ENCODE data around the gene GLIS1.
"Not testable (repeated sequence)": the region's sequence is repeated elsewhere in the genome, so short reads cannot be mapped to it uniquely, and the experiment has no call there.

The GLIS1 gene

GRCh38 chr1:53556657-53557227 is 182.2 kb downstream of the GLIS1 start:
- ChIA-PET POLR2A (no interaction called here), CTCF (no interaction called here)
- DNase-seq, result no peak
- no peak overlapping the region for H3K27ac ChIP-seq (ENCODE audit: insufficient read depth in 1 of 2, low read depth in 1 of 2, low read length in 2 of 2, poor library complexity in 1 of 2, severe bottlenecking in 2 of 2)
- no peaks in the 10 kb centered on the region for H3K9me3 ChIP-seq (ENCODE audit: control extremely low read depth in 1 of 5, control insufficient read depth in 4 of 5, insufficient read depth in 2 of 5, low read depth in 1 of 5, low read length in 4 of 5)
- H3K4me3 ChIP-seq (ENCODE audit: control insufficient read depth in 1 of 7, extremely low read depth in 1 of 7, insufficient read depth in 4 of 7, low read depth in 2 of 7, low read length in 6 of 7), result no peak overlapping the region
- 94% methylated on average over 3 of the region's 3 CpGs for WGBS (ENCODE audit: insufficient coverage)
- H3K4me1 ChIP-seq (ENCODE audit: control extremely low read depth in 1 of 4, control insufficient read depth in 4 of 4, insufficient read depth in 4 of 4, low read length in 3 of 4), result peaks cover 0 to 3% (median 0%) of the 10 kb centered on the region in 4 experiments
- H3K36me3 ChIP-seq (ENCODE audit: control insufficient read depth in 4 of 4, insufficient read depth in 4 of 4, low read length in 3 of 4), result no peaks in the 10 kb centered on the region
- H3K27me3 ChIP-seq (replicated peaks in 2 of 5; ENCODE audit: control insufficient read depth in 4 of 5, insufficient read depth in 5 of 5, low read length in 4 of 5), result no peaks in the 10 kb centered on the region

GRCh38 chr1:53555620-53556326 is 183.2 kb downstream of the GLIS1 start:
- no CpG with 5 or more reads among the region's 2 CpGs for WGBS (ENCODE audit: insufficient coverage)
- H3K4me3 ChIP-seq (ENCODE audit: control insufficient read depth in 1 of 7, extremely low read depth in 1 of 7, insufficient read depth in 4 of 7, low read depth in 2 of 7, low read length in 6 of 7); H3K36me3 ChIP-seq (ENCODE audit: control insufficient read depth in 4 of 4, insufficient read depth in 4 of 4, low read length in 3 of 4); H3K4me1 ChIP-seq (ENCODE audit: control extremely low read depth in 1 of 4, control insufficient read depth in 4 of 4, insufficient read depth in 4 of 4, low read length in 3 of 4); CTCF ChIA-PET; H3K27ac ChIP-seq (ENCODE audit: insufficient read depth in 1 of 2, low read depth in 1 of 2, low read length in 2 of 2, poor library complexity in 1 of 2, severe bottlenecking in 2 of 2); H3K27me3 ChIP-seq (replicated peaks in 2 of 5; ENCODE audit: control insufficient read depth in 4 of 5, insufficient read depth in 5 of 5, low read length in 4 of 5); POLR2A ChIA-PET; H3K9me3 ChIP-seq (ENCODE audit: control extremely low read depth in 1 of 5, control insufficient read depth in 4 of 5, insufficient read depth in 2 of 5, low read depth in 1 of 5, low read length in 4 of 5): not testable (repeated sequence)
- DNase-seq, result peak in 1 of 3 donors; percentile 31

- ChIA-PET POLR2A (no interaction called here), CTCF (no interaction called here)
- no peaks in the 10 kb centered on the region for H3K36me3 ChIP-seq (ENCODE audit: control insufficient read depth in 4 of 4, insufficient read depth in 4 of 4, low read length in 3 of 4)
- DNase-seq, result no peak
- WGBS (ENCODE audit: insufficient coverage), result 95% methylated on average over 7 of the region's 11 CpGs
- H3K9me3 ChIP-seq (ENCODE audit: control extremely low read depth in 1 of 5, control insufficient read depth in 4 of 5, insufficient read depth in 2 of 5, low read depth in 1 of 5, low read length in 4 of 5), result no peaks in the 10 kb centered on the region
- no peak overlapping the region for H3K27ac ChIP-seq (ENCODE audit: insufficient read depth in 1 of 2, low read depth in 1 of 2, low read length in 2 of 2, poor library complexity in 1 of 2, severe bottlenecking in 2 of 2)
- no peaks in the 10 kb centered on the region for H3K27me3 ChIP-seq (replicated peaks in 2 of 5; ENCODE audit: control insufficient read depth in 4 of 5, insufficient read depth in 5 of 5, low read length in 4 of 5)
- no peak overlapping the region for H3K4me3 ChIP-seq (ENCODE audit: control insufficient read depth in 1 of 7, extremely low read depth in 1 of 7, insufficient read depth in 4 of 7, low read depth in 2 of 7, low read length in 6 of 7)
- peaks cover 0 to 3% (median 0%) of the 10 kb centered on the region in 4 experiments for H3K4me1 ChIP-seq (ENCODE audit: control extremely low read depth in 1 of 4, control insufficient read depth in 4 of 4, insufficient read depth in 4 of 4, low read length in 3 of 4)
Observed at GRCh38 chr1:53554592-53555305, 184.2 kb downstream of the GLIS1 start.

GRCh38 chr1:53553734-53554509 is 185.0 kb downstream of the GLIS1 start:
- ChIA-PET CTCF (interaction anchor here (1.0 to 2.1 kb wide), 5 partner anchors 10 to 68 kb away, joined by 4 to 9 read pairs (median 8); no protein-coding TSS in a partner anchor), POLR2A (no interaction called here)
- Histone ChIP-seq H3K4me1 (ENCODE audit: control extremely low read depth in 1 of 4, control insufficient read depth in 4 of 4, insufficient read depth in 4 of 4, low read length in 3 of 4) (peaks cover 0 to 3% (median 0%) of the 10 kb centered on the region in 4 experiments), H3K9me3 (ENCODE audit: control extremely low read depth in 1 of 5, control insufficient read depth in 4 of 5, insufficient read depth in 2 of 5, low read depth in 1 of 5, low read length in 4 of 5) (no peaks in the 10 kb centered on the region), H3K27me3 (replicated peaks in 2 of 5; ENCODE audit: control insufficient read depth in 4 of 5, insufficient read depth in 5 of 5, low read length in 4 of 5) (no peaks in the 10 kb centered on the region), H3K27ac (ENCODE audit: insufficient read depth in 1 of 2, low read depth in 1 of 2, low read length in 2 of 2, poor library complexity in 1 of 2, severe bottlenecking in 2 of 2) (no peak overlapping the region), H3K4me3 (ENCODE audit: control insufficient read depth in 1 of 7, extremely low read depth in 1 of 7, insufficient read depth in 4 of 7, low read depth in 2 of 7, low read length in 6 of 7) (no peak overlapping the region), H3K36me3 (ENCODE audit: control insufficient read depth in 4 of 4, insufficient read depth in 4 of 4, low read length in 3 of 4) (no peaks in the 10 kb centered on the region)
- peak in 2 of 3 donors; percentile 69 to 79 for DNase-seq
- 93% methylated on average over 8 of the region's 8 CpGs for WGBS (ENCODE audit: insufficient coverage)

GRCh38 chr1:53552981-53553733 is 185.8 kb downstream of the GLIS1 start:
- Histone ChIP-seq H3K27ac (ENCODE audit: insufficient read depth in 1 of 2, low read depth in 1 of 2, low read length in 2 of 2, poor library complexity in 1 of 2, severe bottlenecking in 2 of 2) (no peak overlapping the region), H3K36me3 (ENCODE audit: control insufficient read depth in 4 of 4, insufficient read depth in 4 of 4, low read length in 3 of 4) (no peaks in the 10 kb centered on the region), H3K27me3 (replicated peaks in 2 of 5; ENCODE audit: control insufficient read depth in 4 of 5, insufficient read depth in 5 of 5, low read length in 4 of 5) (no peaks in the 10 kb centered on the region), H3K4me3 (ENCODE audit: control insufficient read depth in 1 of 7, extremely low read depth in 1 of 7, insufficient read depth in 4 of 7, low read depth in 2 of 7, low read length in 6 of 7) (no peak overlapping the region), H3K9me3 (ENCODE audit: control extremely low read depth in 1 of 5, control insufficient read depth in 4 of 5, insufficient read depth in 2 of 5, low read depth in 1 of 5, low read length in 4 of 5) (no peaks in the 10 kb centered on the region), H3K4me1 (ENCODE audit: control extremely low read depth in 1 of 4, control insufficient read depth in 4 of 4, insufficient read depth in 4 of 4, low read length in 3 of 4) (peaks cover 0 to 3% (median 0%) of the 10 kb centered on the region in 4 experiments)
- ChIA-PET CTCF (interaction anchor here (1.0 to 2.1 kb wide), 7 partner anchors 9 to 67 kb away, joined by 4 to 9 read pairs (median 4); no protein-coding TSS in a partner anchor), POLR2A (no interaction called here)
- WGBS (ENCODE audit: insufficient coverage), result 94% methylated on average over 9 of the region's 10 CpGs
- DNase-seq, result no peak

GRCh38 chr1:53552146-53552861 is 186.7 kb downstream of the GLIS1 start:
- H3K27me3 ChIP-seq (replicated peaks in 2 of 5; ENCODE audit: control insufficient read depth in 4 of 5, insufficient read depth in 5 of 5, low read length in 4 of 5), result no peaks in the 10 kb centered on the region
- whole genome bisulfite sequencing (ENCODE audit: insufficient coverage), result 35% methylated on average over 5 of the region's 10 CpGs
- H3K4me3 ChIP-seq (ENCODE audit: control insufficient read depth in 1 of 7, extremely low read depth in 1 of 7, insufficient read depth in 4 of 7, low read depth in 2 of 7, low read length in 6 of 7), result no peak overlapping the region
- H3K4me1 ChIP-seq (ENCODE audit: control extremely low read depth in 1 of 4, control insufficient read depth in 4 of 4, insufficient read depth in 4 of 4, low read length in 3 of 4), result peaks cover 0 to 3% (median 0%) of the 10 kb centered on the region in 4 experiments
- no peak overlapping the region for H3K27ac ChIP-seq (ENCODE audit: insufficient read depth in 1 of 2, low read depth in 1 of 2, low read length in 2 of 2, poor library complexity in 1 of 2, severe bottlenecking in 2 of 2)
- ChIA-PET POLR2A (no interaction called here), CTCF (interaction anchor here (1.3 to 2.1 kb wide), 5 partner anchors 11 to 66 kb away, joined by 4 to 9 read pairs (median 8); no protein-coding TSS in a partner anchor)
- DNase-seq, result peak in 1 of 3 donors; percentile 13
- H3K36me3 ChIP-seq (ENCODE audit: control insufficient read depth in 4 of 4, insufficient read depth in 4 of 4, low read length in 3 of 4), result no peaks in the 10 kb centered on the region
- no peaks in the 10 kb centered on the region for H3K9me3 ChIP-seq (ENCODE audit: control extremely low read depth in 1 of 5, control insufficient read depth in 4 of 5, insufficient read depth in 2 of 5, low read depth in 1 of 5, low read length in 4 of 5)

Data from common myeloid progenitor, CD34-positive (primary cell).